Hepatocyte (in vitro differentiated cells): Measurements from ENCODE around the gene QSOX2.

Experiments
- CTCF ChIP-seq: fragments of 200-600 bp; sonication (generic); IDR thresholded peaks from 2 replicates; pipeline ENCODE4 v1.5.1; 2016; ENCODE audit warnings: antibody characterized with exemption, mild to moderate bottlenecking; ENCODE audit not compliant: poor library complexity
- EZH2 ChIP-seq: fragments of 200-600 bp; sonication (generic); IDR thresholded peaks from 2 replicates; pipeline ENCODE4 v1.6.1; 2016; ENCODE audit warnings: antibody characterized with exemption, mild to moderate bottlenecking, borderline replicate concordance

- TF ChIP-seq CTCF (no peak), EZH2 (no peak)
Measured at GRCh38 chr9:136279471-136279870, 33.9 kb upstream of the QSOX2 start.
